ENCODE data around the gene SUN1. TPM values are rescaled to one million over a fixed set of nuclear protein-coding genes. Genes with fewer than 3 reads are reported as not detected.
A peak's percentile ranks its signal among the peaks of the same experiment; 100 is the strongest.

Gene SUN1
- total RNA-seq, 1 donor from 2014 or later: 186 TPM

GRCh38 chr7:832968-833424, 720 bp downstream of the SUN1 start:
- Histone ChIP-seq H3K36me3 (peaks cover 0 to 3% of the 10 kb centered on the region in 2 donors), H3K27me3 (no peaks in the 10 kb centered on the region), H3K4me1 (peaks cover 23 to 63% of the 10 kb centered on the region in 2 donors), H3K4me3 (peak overlapping the region in 1 of 2 donors; percentile 51), H3K9me3 (no peaks in the 10 kb centered on the region), H3K27ac (peak overlapping the region; percentile 89 to 93)
- no peak for DNase-seq (ENCODE audit: low spot score in 2 of 2)
- no peak for TF ChIP-seq CTCF (IDR thresholded peaks at IDR 0.05)
- intact Hi-C loops (cut with DNase I): no loop called here

GRCh38 chr7:833601-834258, 1.5 kb downstream of the SUN1 start:
- no peaks in the 10 kb centered on the region for H3K27me3 ChIP-seq
- H3K9me3 ChIP-seq: no peaks in the 10 kb centered on the region
- no peak for TF ChIP-seq CTCF (IDR thresholded peaks at IDR 0.05)
- no peak overlapping the region for H3K4me3 ChIP-seq
- H3K36me3 ChIP-seq: peaks cover 2 to 3% of the 10 kb centered on the region in 2 donors
- intact Hi-C loops (cut with DNase I): loop anchor here (2.0 kb wide), 1 partner anchor 47 kb away; no protein-coding TSS in a partner anchor
- H3K4me1 ChIP-seq: peaks cover 23 to 67% of the 10 kb centered on the region in 2 donors
- DNase-seq (ENCODE audit: low spot score in 2 of 2): no peak
- H3K27ac ChIP-seq: peak overlapping the region; percentile 89 to 93

GRCh38 chr7:834277-834676, 2.0 kb downstream of the SUN1 start:
- intact Hi-C loops (cut with DNase I): loop anchor here (2.0 kb wide), 1 partner anchor 47 kb away; no protein-coding TSS in a partner anchor
- H3K27me3 ChIP-seq: no peaks in the 10 kb centered on the region
- H3K36me3 ChIP-seq: peaks cover 7 to 9% of the 10 kb centered on the region in 2 donors
- TF ChIP-seq CTCF (IDR thresholded peaks at IDR 0.05): no peak
- no peak for DNase-seq (ENCODE audit: low spot score in 2 of 2)
- H3K4me1 ChIP-seq: peaks cover 23 to 70% of the 10 kb centered on the region in 2 donors
- no peak overlapping the region for H3K4me3 ChIP-seq
- no peaks in the 10 kb centered on the region for H3K9me3 ChIP-seq
- peak overlapping the region; percentile 89 to 93 for H3K27ac ChIP-seq

- TF ChIP-seq CTCF (IDR thresholded peaks at IDR 0.05): no peak
- Histone ChIP-seq H3K27ac (peak overlapping the region; percentile 89 to 93), H3K4me1 (peaks cover 23 to 68% of the 10 kb centered on the region in 2 donors), H3K9me3 (no peaks in the 10 kb centered on the region), H3K27me3 (no peaks in the 10 kb centered on the region), H3K4me3 (no peak overlapping the region), H3K36me3 (peaks cover 11 to 13% of the 10 kb centered on the region in 2 donors)
- intact Hi-C loops (cut with DNase I): loop anchor here (2.0 kb wide), 1 partner anchor 48 kb away; no protein-coding TSS in a partner anchor
- DNase-seq (ENCODE audit: low spot score in 2 of 2): no peak
Observed at GRCh38 chr7:835021-835420, 2.7 kb downstream of the SUN1 start.

- H3K27me3 ChIP-seq: no peaks in the 10 kb centered on the region
- H3K4me3 ChIP-seq: no peak overlapping the region
- peaks cover 17 to 61% of the 10 kb centered on the region in 2 donors for H3K4me1 ChIP-seq
- intact Hi-C loops (cut with DNase I): loop anchor here (1.0 to 2.0 kb wide), 2 partner anchors 32 to 49 kb away; no protein-coding TSS in a partner anchor
- no peaks in the 10 kb centered on the region for H3K9me3 ChIP-seq
- TF ChIP-seq CTCF (IDR thresholded peaks at IDR 0.05): no peak
- DNase-seq (ENCODE audit: low spot score in 2 of 2): no peak
- H3K27ac ChIP-seq: peak overlapping the region; percentile 89 to 93
- H3K36me3 ChIP-seq: peaks cover 15 to 18% of the 10 kb centered on the region in 2 donors
Observed at GRCh38 chr7:835485-836401, 3.5 kb downstream of the SUN1 start.

All from ascending aorta (tissue), 2 donors.